GM19239 (cell line): ENCODE measurements around the gene MALL.
"Not testable (repeated sequence)": the region's sequence is repeated elsewhere in the genome, so short reads cannot be mapped to it uniquely, and the experiment has no call there.

Experiments used
- DNase-seq: peaks from one replicate; pipeline ENCODE4 v3.0.0; 2011; ENCODE audit warnings: low spot score; ENCODE audit not compliant: insufficient read length
- FAIRE-seq: peaks from 2 replicates; lab custom pipeline; 2011; peaks lifted over from hg19 to GRCh38; lab: Jason Lieb, UNC

MALL gene

DNA sequence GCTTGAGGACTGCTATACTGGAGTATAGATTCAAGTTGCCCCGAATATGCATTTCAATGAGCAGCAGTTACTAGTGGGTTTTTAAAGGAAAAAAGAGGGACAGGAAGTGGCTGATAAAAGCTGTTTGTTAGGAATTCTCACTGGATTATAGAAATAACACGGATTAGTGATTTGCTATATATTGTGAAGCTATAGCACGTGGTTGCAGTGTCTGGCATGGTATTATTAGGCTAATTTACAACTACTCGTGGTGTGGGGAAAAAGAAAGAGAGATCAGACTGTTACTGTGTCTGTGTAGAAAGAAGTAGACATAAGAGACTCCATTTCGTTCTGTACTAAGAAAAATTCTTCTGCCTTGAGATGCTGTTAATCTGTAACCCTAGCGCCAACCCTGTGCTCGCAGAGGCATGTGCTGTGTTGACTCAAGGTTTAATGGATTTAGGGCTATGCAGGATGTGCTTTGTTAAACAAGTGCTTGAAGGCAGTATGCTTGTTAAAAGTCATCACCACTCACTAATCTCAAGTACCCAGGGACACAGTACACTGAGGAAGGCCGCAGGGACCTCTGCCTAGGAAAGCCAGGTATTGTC, 59.7 kb downstream of the MALL start:
- FAIRE-seq, DNase-seq: not testable (repeated sequence)

DNA sequence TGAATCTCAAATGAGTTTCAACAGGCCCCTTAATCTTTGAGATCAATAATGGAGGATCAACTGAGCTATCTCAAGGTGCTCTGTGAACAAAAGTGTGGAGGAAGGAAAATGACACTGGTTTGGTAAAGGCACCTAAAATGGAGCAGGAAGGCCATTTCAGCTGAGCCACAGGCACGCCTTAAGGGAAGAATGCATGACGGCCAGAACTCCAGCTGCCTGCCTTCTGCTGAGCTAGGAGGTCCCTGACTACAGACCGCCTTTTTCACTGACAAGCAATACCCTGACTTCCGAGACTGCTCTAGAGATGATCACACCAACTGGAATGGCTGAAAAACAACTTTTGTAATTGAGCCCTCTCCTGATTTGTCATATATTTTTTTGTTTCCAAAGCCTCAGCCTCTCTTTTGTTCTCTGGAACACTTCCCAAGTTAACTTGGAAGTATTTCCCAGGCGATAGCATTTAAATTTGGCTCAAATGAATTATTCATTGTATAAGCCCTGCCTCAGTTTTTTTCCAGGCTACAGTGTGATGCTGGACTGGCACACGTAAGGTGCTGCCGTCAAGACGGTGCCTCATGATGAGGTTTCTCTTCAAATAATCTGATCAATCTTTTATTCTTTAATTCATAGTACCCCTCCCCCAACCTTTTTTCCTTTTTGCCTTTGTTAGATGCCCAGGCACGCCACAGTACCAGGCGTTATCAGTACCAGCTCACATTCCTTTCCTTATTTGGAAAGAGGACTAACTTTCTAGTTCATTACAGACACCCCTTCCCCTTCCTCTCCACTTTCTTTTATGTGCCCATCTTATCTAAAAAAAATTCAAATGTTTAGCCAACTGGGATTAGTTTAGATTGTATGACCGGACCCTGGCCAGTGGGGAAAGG, 60.9 kb downstream of the MALL start:
- DNase-seq, FAIRE-seq: not testable (repeated sequence)

GRCh38 chr2:110053688-110054087, 61.9 kb downstream of the MALL start:
- DNase-seq, FAIRE-seq: not testable (repeated sequence)

DNA sequence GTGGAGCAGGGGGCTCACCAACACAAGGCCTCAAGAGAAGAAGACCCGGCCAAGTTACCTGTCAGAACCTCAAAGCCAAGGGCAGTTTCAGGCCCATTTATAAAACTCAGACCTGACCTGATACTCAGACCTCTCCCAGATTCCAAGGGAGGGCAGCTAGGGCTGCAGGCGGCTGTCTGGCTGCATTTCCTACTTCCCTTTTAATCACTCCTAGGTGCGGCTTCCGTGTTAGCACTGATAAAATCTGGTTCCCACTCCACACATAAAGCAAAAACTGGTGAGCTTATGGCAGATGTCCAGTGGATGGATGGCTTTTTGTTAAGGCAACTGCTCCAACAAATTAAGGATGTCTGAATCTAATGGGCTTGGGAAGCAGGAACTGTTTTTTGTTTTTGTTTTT, 63.5 kb downstream of the MALL start:
- DNase-seq, FAIRE-seq: not testable (repeated sequence)

- DNase-seq: not testable (repeated sequence)
These were observed 65.4 kb downstream of the MALL start for GRCh38 chr2:110050222-110050621.

GRCh38 chr2:110049769-110050168, 65.9 kb downstream of the MALL start:
- FAIRE-seq, DNase-seq: not testable (repeated sequence)

More at GRCh38 chr2:110050222-110050621, 65.4 kb downstream of the MALL start:
- FAIRE-seq: not testable (repeated sequence)

DNA sequence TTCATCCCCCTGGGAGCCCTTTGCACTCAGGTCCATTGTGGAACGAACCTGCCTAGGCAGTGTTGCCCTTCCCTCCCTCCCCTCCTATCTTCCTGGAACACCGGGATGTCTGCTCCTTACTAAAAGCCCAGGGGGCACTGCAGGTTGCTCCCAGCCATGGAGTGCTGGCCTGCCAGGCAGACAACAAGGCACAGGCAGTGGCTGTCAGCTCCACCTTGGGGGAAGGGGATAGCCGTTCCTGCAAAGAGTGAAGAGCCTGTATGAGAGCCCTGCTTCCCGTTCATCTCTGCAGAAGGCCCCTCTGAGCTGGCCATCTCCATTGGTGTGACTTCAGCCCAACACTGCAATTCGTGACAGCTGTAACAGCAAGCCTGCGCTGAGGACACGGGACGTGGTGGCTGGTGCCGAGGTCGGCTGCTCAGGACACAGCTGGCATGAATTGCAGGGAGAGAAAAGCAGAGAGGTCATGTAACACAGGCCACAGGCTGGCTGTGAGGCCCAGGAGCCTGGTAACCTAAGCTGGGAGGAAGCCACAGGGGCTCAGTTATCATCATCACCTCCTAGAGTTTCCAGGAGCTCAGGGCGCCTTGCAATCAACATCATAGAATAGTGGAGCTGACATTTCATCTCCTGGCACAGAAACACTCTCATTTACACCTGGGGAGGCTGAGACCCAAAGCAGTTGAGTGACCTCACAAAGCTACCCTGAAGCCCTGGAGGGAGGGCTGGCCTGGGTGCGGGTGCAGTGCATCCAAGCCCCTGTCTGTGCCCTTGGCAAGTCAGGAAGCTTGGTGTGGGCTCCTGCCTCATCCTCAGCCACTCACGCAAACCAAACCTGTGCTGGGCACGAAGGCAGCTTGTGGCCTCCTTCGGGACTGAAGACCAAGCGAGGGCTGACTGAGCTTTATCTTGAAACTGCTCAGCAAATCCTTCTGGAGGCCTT, 67.1 kb downstream of the MALL start:
- FAIRE-seq, DNase-seq: not testable (repeated sequence)

DNA sequence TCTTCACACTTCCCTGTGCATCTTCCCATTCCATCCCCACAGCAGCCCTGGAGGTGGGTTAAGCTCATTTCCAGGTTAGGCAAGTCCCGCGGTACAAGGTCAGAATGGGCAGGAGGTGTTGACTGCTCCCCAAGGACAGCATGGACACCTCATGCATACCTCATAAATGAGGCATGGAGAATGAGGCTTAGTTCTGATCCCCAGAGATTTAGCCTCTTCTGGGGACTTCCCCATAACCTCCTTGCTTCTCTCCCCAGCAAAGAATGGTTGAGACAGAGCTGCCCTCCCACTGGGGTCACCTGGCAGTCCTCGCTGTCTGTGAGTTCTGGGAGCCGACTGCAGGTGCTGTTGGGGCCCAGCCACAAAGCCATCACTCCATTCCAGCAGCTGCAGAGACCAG, 68.4 kb downstream of the MALL start:
- FAIRE-seq: not testable (repeated sequence)

DNA sequence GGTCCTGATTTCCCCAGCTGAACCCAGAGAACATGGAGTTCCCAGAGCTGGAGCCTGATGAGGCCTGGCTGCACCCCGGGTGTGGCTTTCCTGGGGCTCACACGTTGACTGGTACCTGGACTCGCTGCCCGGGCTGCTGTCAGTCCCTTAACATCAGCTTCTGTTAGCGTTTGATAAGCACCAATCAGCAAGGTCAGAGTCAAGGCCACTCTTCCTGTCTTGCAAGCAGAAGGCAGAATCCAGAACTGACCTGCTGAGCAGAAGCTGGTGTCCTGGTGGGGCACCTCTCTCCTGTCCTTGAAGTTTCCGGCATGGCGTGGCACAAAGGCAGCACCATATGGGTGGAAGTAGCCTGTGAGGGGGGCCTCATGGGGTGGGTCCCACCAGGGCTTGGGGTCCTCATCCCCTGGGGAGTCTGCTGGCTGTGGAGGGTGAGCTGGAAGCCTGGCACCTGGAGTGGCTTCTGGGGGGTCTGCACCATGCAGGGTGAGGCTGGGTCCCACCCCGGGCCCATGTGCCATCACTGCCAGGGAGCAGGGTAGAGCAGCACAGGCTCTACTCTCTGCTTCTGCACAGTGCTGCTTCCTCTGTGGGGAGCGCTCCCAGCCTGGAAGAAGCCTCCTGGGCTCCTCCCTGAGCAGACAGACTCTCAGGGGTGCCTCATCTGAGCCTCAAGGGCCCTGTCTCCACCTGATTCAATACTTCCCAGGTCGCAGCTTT, 73.5 kb downstream of the MALL start:
- not testable (repeated sequence) for DNase-seq, FAIRE-seq

More for the DNA sequence above, 68.4 kb downstream of the MALL start:
- not testable (repeated sequence) for DNase-seq

- not testable (repeated sequence) for FAIRE-seq, DNase-seq
These were observed 78.3 kb downstream of the MALL start for GRCh38 chr2:110037336-110037735.

DNA sequence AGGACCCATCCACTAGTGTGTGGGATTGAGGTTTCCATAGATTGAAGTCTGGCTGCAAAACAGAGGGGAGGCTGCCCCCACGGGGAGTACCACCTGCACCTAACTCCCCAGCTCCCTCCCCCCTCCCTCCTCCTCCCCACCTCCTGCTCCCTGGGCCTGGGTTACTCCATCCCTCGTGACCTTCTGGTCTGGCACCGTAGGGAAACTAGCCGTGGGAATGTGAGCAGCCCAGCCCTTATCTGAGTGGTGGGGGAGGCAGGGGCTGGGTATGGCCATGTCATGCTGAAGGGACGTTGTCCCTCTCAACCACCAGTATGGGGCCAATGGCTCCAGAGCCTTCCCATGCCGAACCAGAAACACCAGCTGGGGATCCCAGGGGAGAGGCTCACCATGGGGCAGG, 80.2 kb downstream of the MALL start:
- FAIRE-seq, DNase-seq: not testable (repeated sequence)

DNA sequence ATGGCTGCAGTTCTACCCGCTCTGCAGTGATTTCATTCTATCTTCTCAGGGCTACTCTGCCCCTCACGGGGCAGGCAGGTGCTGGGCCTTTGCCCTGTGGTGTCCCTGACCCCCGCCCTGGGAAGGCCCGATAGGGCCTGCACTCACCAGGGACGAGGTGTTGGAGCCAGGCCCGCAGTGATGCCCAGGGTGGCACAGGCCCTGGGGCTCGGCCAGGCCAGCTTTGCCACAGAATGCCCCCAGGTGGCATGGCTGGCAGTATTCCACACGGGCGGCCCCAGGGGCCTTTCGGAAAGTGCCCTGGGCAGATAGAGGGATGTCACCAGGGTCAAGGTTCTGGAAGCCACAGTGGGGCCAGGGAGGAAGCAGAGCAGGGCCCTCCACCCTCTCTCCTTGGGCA, 80.7 kb downstream of the MALL start:
- not testable (repeated sequence) for FAIRE-seq, DNase-seq
